Embryonic facial prominence (tissue), 1 donor: ENCODE measurements around the gene FUT3.
A peak's percentile ranks its signal among the peaks of the same experiment; 100 is the strongest.

Source experiments
- DNase-seq: peaks from one replicate; pipeline ENCODE4 v3.0.0-alpha.2; 2016; ENCODE audit errors: extremely low spot score

FUT3 gene

GRCh38 chr19:5801796-5802619 is 49.2 kb downstream of the FUT3 start:
- DNase-seq, result peak; percentile 64

GRCh38 chr19:5800361-5801270 is 50.6 kb downstream of the FUT3 start:
- DNase-seq, result no peak

DNA sequence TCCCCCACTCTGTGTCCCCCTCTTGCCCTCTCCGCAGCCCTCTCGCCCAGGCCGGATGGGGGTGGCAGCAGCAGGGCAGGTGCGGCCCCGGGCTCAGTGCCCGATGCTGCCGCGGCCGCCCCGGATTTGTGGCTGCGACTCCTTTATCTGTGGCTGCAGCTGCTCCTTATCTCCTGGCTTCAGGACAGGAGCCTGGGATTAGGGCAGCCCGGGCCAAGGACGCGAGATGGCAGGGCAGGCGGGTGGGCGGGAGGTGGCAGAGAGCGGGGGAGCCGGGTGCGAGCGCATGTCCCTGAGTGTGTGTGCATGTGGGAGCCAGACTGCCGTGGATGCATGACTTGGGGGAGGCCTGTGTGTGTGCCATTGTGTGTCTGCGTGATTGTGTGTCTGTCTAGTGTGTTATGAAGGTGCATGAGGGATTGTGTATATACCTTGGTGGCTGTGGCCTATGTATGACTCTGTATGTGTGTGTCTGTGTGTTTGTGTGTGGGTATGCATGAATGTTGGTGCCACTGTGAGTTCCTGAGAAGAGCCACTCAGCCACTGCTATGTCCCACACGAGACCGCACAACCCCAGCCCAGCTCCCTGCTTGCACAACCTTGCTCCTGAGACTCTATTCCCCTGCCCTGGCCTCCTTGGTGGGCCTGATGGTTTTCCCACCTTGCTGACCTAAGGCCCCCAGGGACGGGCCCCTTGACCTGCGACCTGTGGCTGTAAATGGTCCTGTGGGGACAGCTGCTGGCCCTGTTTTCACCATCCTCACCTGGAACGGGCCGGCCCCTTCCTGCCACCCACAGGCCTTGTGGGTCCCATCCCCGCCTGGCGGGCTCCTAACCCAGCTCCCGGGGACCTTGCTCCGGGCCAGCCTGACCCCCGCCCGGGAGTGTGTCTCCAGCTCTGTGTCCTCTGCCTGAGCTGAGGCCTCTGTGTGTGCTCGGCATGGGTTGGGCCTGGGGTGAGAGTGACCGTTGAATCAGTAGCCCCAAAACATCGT is 51.7 kb downstream of the FUT3 start:
- DNase-seq, result no peak

DNA sequence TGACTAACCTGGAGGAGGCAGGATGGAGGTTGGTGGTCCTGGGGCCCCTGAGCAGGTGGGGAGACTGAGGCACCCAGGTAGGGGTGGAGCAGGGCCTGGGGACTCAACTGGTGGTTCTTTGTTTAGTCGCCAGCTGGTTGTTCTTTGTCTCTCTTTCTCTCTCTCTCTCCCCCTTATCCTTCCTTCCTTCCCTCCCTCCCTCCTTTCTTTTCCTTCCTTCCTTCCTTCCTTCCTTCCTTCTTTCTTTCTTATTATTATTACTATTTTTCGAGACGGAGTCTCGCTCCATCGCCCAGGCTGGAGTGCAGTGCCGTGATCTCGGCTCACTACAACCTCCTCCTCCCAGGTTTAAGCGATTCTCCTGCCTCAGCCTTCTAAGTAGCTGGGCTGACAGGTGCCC is 53.0 kb downstream of the FUT3 start:
- DNase-seq, result no peak

DNA sequence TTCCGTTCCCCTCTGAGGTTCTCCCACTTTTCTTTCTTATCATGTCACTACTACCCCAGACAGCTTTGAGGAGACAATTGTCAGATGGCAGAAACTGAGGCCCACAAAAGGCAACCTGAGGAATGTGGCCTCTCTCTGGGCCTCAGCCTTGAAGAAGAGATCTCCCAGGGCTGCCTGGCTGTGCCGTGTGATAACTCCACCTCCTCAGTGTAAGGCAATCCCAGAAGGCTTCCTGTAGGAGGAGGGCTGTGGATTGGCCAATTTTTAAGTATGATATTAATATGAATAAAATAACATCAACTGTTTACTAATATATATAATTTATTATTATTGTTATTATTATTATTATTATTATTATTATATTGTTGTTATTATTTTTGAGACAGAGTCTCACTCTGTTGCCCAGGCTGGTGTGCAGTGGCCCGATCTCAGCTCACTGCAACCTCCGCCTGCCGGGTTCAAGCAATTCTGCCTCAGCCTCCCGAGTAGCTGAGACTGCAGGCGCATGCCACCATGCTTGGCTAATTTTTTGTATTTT is 55.8 kb downstream of the FUT3 start:
- no peak for DNase-seq

- no peak for DNase-seq
Measured at GRCh38 chr19:5793188-5793587, 58.1 kb downstream of the FUT3 start.
